D721Med (cell line): Measurements from ENCODE around the gene PRKCI.
A peak's percentile ranks its signal among the peaks of the same experiment; 100 is the strongest.

Experiments used
- DNase-seq: peaks from one replicate; pipeline ENCODE4 v3.0.0; 2011; ENCODE audit warnings: low spot score; ENCODE audit not compliant: insufficient read length
- FAIRE-seq: peaks from 2 replicates; lab custom pipeline; 2011; peaks lifted over from hg19 to GRCh38; lab: Jason Lieb, UNC
- CTCF ChIP-seq: IDR thresholded peaks from 2 replicates; pipeline ENCODE4 v1.5.1; 2012; ENCODE audit warnings: mild to moderate bottlenecking, control low read depth; ENCODE audit not compliant: insufficient read depth; ENCODE audit errors: missing control alignments

The PRKCI gene

GRCh38 chr3:170228093-170228766 lies 6.0 kb downstream of the PRKCI start:
- FAIRE-seq (no peak), DNase-seq (no peak)
- TF ChIP-seq CTCF = no peak

- TF ChIP-seq CTCF = no peak
- FAIRE-seq = no peak
- no peak for DNase-seq
These were observed 10.0 kb downstream of the PRKCI start for GRCh38 chr3:170232266-170232665.

GRCh38 chr3:170233530-170233929 lies 11.3 kb downstream of the PRKCI start:
- FAIRE-seq (no peak), DNase-seq (no peak)
- no peak for TF ChIP-seq CTCF

GRCh38 chr3:170240142-170240541 lies 17.9 kb downstream of the PRKCI start:
- DNase-seq = no peak
- no peak for FAIRE-seq
- no peak for TF ChIP-seq CTCF

- no peak for TF ChIP-seq CTCF
- FAIRE-seq (peak; percentile 38), DNase-seq (no peak)
These were observed 18.4 kb downstream of the PRKCI start for GRCh38 chr3:170240671-170241070.

GRCh38 chr3:170244576-170244975 lies 22.4 kb downstream of the PRKCI start:
- FAIRE-seq (no peak), DNase-seq (no peak)
- no peak for TF ChIP-seq CTCF

GRCh38 chr3:170247875-170248274 lies 25.7 kb downstream of the PRKCI start:
- no peak for TF ChIP-seq CTCF
- DNase-seq = no peak
- FAIRE-seq = no peak
